Mammary epithelial cell (primary cell): Measurements from ENCODE around the gene VWCE.

Experiments used
- CTCF ChIP-seq, 2 donors: IDR thresholded peaks in 1 of 2; conservative IDR thresholded peaks in 1 of 2; 2 replicates each; pipeline ENCODE4 v1.5.1; 2011 to 2012; ENCODE audit warnings: inconsistent platforms in 2 of 2, low read length in 2 of 2, mild to moderate bottlenecking in 2 of 2, control low read depth in 1 of 2, low read depth in 1 of 2; ENCODE audit not compliant: insufficient read depth in 1 of 2; ENCODE audit errors: extremely low read depth in 1 of 2
- EZH2 ChIP-seq: IDR thresholded peaks from 2 replicates; pipeline ENCODE4 v1.6.1; 2012; ENCODE audit warnings: low read length, inconsistent platforms, borderline replicate concordance

- TF ChIP-seq CTCF (conservative IDR thresholded peaks at IDR 0.05 in 1 of 2, IDR thresholded peaks at IDR 0.05 in 1 of 2; ENCODE audit: extremely low read depth in 1 of 2, insufficient read depth in 1 of 2, low read depth in 1 of 2, low read length in 2 of 2), result no peak
- no peak for TF ChIP-seq EZH2
Measured at GRCh38 chr11:61310749-61311148, 15.6 kb upstream of the VWCE start.
